ENCODE data around the gene CHRM2. TPM values are rescaled to one million over a fixed set of nuclear protein-coding genes. Genes with fewer than 3 reads are reported as not detected.

Gene CHRM2
- total RNA-seq, 1 donor from 2014 or later = not detected

- H3K4me2 ChIP-seq = no peak overlapping the region
- H3K9me3 ChIP-seq (ENCODE audit: low read depth) = no peaks in the 10 kb centered on the region
- H2AFZ ChIP-seq (replicated peaks) = peak overlapping the region; percentile 26
- no peaks in the 10 kb centered on the region for H3K9me3 Mint-ChIP-seq
- H3K4me3 ChIP-seq = no peak overlapping the region
- no peak overlapping the region for H3K27ac ChIP-seq
- H3K27ac Mint-ChIP-seq = no peak overlapping the region
- H3K9ac ChIP-seq = no peak overlapping the region
- peaks cover 16% of the 10 kb centered on the region for H3K4me1 Mint-ChIP-seq
- no peaks in the 10 kb centered on the region for H3K36me3 Mint-ChIP-seq
- H4K20me1 ChIP-seq (ENCODE audit: low read depth) = no peaks in the 10 kb centered on the region
- no peaks in the 10 kb centered on the region for H3K27me3 ChIP-seq
- H3K36me3 ChIP-seq = no peaks in the 10 kb centered on the region
- no peaks in the 10 kb centered on the region for H3K79me2 ChIP-seq (ENCODE audit: low read depth)
- peaks cover 9% of the 10 kb centered on the region for H3F3A ChIP-seq (ENCODE audit: low read depth)
- peaks cover 6% of the 10 kb centered on the region for H3K4me1 ChIP-seq
- DNase-seq (ENCODE audit: low spot score) = no peak
- no peak overlapping the region for H3K4me3 Mint-ChIP-seq
- TF ChIP-seq EZH2 (IDR thresholded peaks at IDR 0.05) (no peak), EZH2phosphoT487 (IDR thresholded peaks at IDR 0.05) (no peak), CTCF (IDR thresholded peaks at IDR 0.05) (no peak)
- no peaks in the 10 kb centered on the region for H3K27me3 Mint-ChIP-seq (ENCODE audit: insufficient read depth, low read depth)
These were observed 62.9 kb downstream of the CHRM2 start for GRCh38 chr7:136931169-136931867.

- no peaks in the 10 kb centered on the region for H4K20me1 ChIP-seq (ENCODE audit: low read depth)
- H3K4me2 ChIP-seq = no peak overlapping the region
- Mint-ChIP-seq H3K4me3 (no peak overlapping the region), H3K4me1 (peaks cover 1% of the 10 kb centered on the region), H3K27me3 (ENCODE audit: insufficient read depth, low read depth) (no peaks in the 10 kb centered on the region), H3K9me3 (no peaks in the 10 kb centered on the region), H3K27ac (no peak overlapping the region), H3K36me3 (no peaks in the 10 kb centered on the region)
- H3F3A ChIP-seq (ENCODE audit: low read depth) = no peaks in the 10 kb centered on the region
- peak overlapping the region; percentile 40 for H2AFZ ChIP-seq (replicated peaks)
- H3K27ac ChIP-seq = no peak overlapping the region
- no peak for DNase-seq (ENCODE audit: low spot score)
- H3K36me3 ChIP-seq = no peaks in the 10 kb centered on the region
- H3K79me2 ChIP-seq (ENCODE audit: low read depth) = no peaks in the 10 kb centered on the region
- no peak for TF ChIP-seq EZH2 (IDR thresholded peaks at IDR 0.05)
- TF ChIP-seq CTCF (IDR thresholded peaks at IDR 0.05) = no peak
- TF ChIP-seq EZH2phosphoT487 (IDR thresholded peaks at IDR 0.05) = no peak
- no peaks in the 10 kb centered on the region for H3K9me3 ChIP-seq (ENCODE audit: low read depth)
- H3K9ac ChIP-seq = no peak overlapping the region
- no peaks in the 10 kb centered on the region for H3K27me3 ChIP-seq
- H3K4me1 ChIP-seq = no peaks in the 10 kb centered on the region
- no peak overlapping the region for H3K4me3 ChIP-seq
These were observed 69.0 kb downstream of the CHRM2 start for GRCh38 chr7:136937436-136937835.

GRCh38 chr7:136938476-136938875, 70.0 kb downstream of the CHRM2 start:
- no peak overlapping the region for H3K4me3 Mint-ChIP-seq
- Histone ChIP-seq H3K36me3 (no peaks in the 10 kb centered on the region), H3K4me1 (no peaks in the 10 kb centered on the region), H4K20me1 (ENCODE audit: low read depth) (no peaks in the 10 kb centered on the region), H3K79me2 (ENCODE audit: low read depth) (no peaks in the 10 kb centered on the region), H2AFZ (replicated peaks) (no peak overlapping the region), H3K4me2 (no peak overlapping the region), H3K9ac (no peak overlapping the region), H3F3A (ENCODE audit: low read depth) (no peaks in the 10 kb centered on the region), H3K9me3 (ENCODE audit: low read depth) (no peaks in the 10 kb centered on the region), H3K27me3 (no peaks in the 10 kb centered on the region), H3K27ac (no peak overlapping the region), H3K4me3 (no peak overlapping the region)
- no peak for DNase-seq (ENCODE audit: low spot score)
- peaks cover 8% of the 10 kb centered on the region for H3K4me1 Mint-ChIP-seq
- H3K27ac Mint-ChIP-seq = no peak overlapping the region
- H3K36me3 Mint-ChIP-seq = no peaks in the 10 kb centered on the region
- TF ChIP-seq EZH2 (IDR thresholded peaks at IDR 0.05) = no peak
- TF ChIP-seq EZH2phosphoT487 (IDR thresholded peaks at IDR 0.05) = no peak
- no peak for TF ChIP-seq CTCF (IDR thresholded peaks at IDR 0.05)
- no peaks in the 10 kb centered on the region for H3K27me3 Mint-ChIP-seq (ENCODE audit: insufficient read depth, low read depth)
- no peaks in the 10 kb centered on the region for H3K9me3 Mint-ChIP-seq
